ENCODE data around the gene IL21.
"Not testable (repeated sequence)": the region's sequence is repeated elsewhere in the genome, so short reads cannot be mapped to it uniquely, and the experiment has no call there.

The IL21 gene

GRCh38 chr4:122576261-122577188 is 44.3 kb downstream of the IL21 start:
- no peak for DNase-seq

- not testable (repeated sequence) for DNase-seq
These were observed 46.5 kb downstream of the IL21 start for GRCh38 chr4:122574347-122574746.

- DNase-seq = no peak
These were observed 58.4 kb downstream of the IL21 start for GRCh38 chr4:122562449-122562848.
